PC-3 (cell line): ENCODE results near the gene HMCN1.

Experiments
- CTCF ChIP-seq: fragments of 300-600 bp; sonication (generic); conservative IDR thresholded peaks from 2 replicates; pipeline ENCODE4 v1.5.1; 2017; ENCODE audit warnings: antibody characterized with exemption, low read depth, mild to moderate bottlenecking, low read length
- EZH2 ChIP-seq: fragments of 300-600 bp; sonication (generic); IDR thresholded peaks from one replicate; pipeline ENCODE4 v1.6.1; 2017; ENCODE audit warnings: antibody characterized with exemption, mild to moderate bottlenecking, low read length; ENCODE audit not compliant: unreplicated experiment
- EZH2phosphoT487 ChIP-seq: fragments of 300-600 bp; sonication (generic); IDR thresholded peaks from 2 replicates; pipeline ENCODE4 v1.6.1; 2018; ENCODE audit warnings: mild to moderate bottlenecking, antibody characterized with exemption, low read length, borderline replicate concordance

DNA sequence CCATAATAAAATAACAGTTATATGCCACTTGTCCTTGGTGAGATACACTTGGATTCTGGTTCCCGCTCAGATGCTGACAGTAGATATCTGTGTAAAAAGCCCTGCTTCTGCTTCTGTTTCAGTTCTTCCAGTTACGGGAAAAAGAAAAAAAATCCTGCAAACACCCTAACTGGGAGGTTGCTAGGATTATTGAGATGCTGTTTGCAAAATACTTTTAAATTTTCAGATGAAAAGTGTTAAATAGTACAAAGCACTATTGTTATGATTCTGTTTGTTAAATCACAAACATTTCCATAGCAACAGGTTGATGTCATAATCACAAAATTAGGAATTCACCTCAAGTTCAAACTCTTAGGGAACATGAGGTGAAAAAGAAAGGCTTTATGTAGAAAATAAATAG, 232.3 kb downstream of the HMCN1 start:
- TF ChIP-seq EZH2: no peak
- no peak for TF ChIP-seq CTCF
- no peak for TF ChIP-seq EZH2phosphoT487
